Esophagus squamous epithelium (tissue), 4 donors: Measurements from ENCODE around the gene MAD1L1.

Experiments used
- POLR2A ChIP-seq, 4 donors: fragments of 450-650 bp; IDR thresholded peaks; one replicate each; pipeline ENCODE4 v1.6.1; 2017; ENCODE audit warnings: antibody characterized with exemption in 4 of 4, mild to moderate bottlenecking in 4 of 4, moderate library complexity in 3 of 4
- TF ChIP-seq, protein P1 (sequence below), 6 experiments: fragments of 450-650 bp in 4 of 6; fragments of 200-600 bp in 2 of 6; sonication (generic) in 2 of 6; IDR thresholded peaks; one replicate each; pipeline ENCODE4 v1.5.1; 2016 to 2019; ENCODE audit warnings: antibody characterized with exemption in 6 of 6, mild to moderate bottlenecking in 4 of 6, moderate library complexity in 4 of 6

DNA sequence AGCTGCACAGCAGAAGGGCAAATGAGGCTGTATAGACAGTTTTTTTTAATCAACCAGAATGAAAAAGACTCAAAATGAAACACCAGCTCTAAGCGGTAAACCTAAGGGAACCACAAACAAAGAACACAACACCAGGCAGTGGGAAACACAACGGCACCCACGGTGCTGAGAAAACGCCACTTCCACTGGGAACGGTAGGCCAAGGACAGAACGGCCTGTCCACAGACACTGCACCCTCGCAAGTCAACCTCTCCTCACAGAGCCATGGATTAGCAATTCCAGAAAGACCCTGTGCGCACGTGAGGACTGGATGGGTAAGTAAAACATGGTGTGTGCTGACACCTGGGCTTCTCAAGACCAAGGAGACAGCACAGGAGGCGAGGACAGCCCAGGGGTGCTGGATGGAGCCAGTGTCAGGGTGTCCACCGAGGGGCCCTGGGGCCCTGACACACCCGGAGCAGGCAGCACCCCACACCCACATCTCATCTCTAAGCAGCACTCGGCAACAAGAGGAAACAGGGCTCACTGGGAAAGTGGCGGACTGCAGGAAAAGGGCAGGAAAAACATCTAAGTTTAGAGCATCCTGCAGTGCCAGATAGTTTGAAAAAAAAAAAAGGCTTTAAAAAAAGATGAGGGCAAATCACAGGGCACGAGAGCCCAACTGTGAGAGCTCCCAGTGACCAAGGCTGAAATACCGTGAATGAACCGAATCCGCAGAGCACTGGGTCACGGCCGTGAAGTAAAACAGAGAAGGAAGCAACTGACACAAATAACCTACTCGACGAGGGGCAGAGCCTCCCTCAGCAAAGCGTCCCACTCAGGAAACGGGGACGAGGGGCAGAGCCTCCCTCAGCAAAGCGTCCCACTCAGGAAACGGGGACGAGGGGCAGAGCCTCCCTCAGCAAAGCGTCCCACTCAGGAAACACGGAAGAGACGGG lies 120.2 kb downstream of the MAD1L1 start:
- TF ChIP-seq, protein P1, sequence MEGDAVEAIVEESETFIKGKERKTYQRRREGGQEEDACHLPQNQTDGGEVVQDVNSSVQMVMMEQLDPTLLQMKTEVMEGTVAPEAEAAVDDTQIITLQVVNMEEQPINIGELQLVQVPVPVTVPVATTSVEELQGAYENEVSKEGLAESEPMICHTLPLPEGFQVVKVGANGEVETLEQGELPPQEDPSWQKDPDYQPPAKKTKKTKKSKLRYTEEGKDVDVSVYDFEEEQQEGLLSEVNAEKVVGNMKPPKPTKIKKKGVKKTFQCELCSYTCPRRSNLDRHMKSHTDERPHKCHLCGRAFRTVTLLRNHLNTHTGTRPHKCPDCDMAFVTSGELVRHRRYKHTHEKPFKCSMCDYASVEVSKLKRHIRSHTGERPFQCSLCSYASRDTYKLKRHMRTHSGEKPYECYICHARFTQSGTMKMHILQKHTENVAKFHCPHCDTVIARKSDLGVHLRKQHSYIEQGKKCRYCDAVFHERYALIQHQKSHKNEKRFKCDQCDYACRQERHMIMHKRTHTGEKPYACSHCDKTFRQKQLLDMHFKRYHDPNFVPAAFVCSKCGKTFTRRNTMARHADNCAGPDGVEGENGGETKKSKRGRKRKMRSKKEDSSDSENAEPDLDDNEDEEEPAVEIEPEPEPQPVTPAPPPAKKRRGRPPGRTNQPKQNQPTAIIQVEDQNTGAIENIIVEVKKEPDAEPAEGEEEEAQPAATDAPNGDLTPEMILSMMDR (IDR thresholded peaks at IDR 0.05), result no peak
- TF ChIP-seq POLR2A (IDR thresholded peaks at IDR 0.05), result no peak
